Esophagus squamous epithelium (tissue), 4 donors: ENCODE measurements around the gene GXYLT1.

ENCODE experiments used
- CTCF ChIP-seq, 6 experiments: fragments of 450-650 bp in 4 of 6; fragments of 200-600 bp in 2 of 6; sonication (generic) in 2 of 6; IDR thresholded peaks; one replicate each; pipeline ENCODE4 v1.5.1; 2016 to 2019; ENCODE audit warnings: antibody characterized with exemption in 6 of 6, mild to moderate bottlenecking in 4 of 6, moderate library complexity in 4 of 6
- POLR2A ChIP-seq, 4 donors: fragments of 450-650 bp; IDR thresholded peaks; one replicate each; pipeline ENCODE4 v1.6.1; 2017; ENCODE audit warnings: antibody characterized with exemption in 4 of 4, mild to moderate bottlenecking in 4 of 4, moderate library complexity in 3 of 4

DNA sequence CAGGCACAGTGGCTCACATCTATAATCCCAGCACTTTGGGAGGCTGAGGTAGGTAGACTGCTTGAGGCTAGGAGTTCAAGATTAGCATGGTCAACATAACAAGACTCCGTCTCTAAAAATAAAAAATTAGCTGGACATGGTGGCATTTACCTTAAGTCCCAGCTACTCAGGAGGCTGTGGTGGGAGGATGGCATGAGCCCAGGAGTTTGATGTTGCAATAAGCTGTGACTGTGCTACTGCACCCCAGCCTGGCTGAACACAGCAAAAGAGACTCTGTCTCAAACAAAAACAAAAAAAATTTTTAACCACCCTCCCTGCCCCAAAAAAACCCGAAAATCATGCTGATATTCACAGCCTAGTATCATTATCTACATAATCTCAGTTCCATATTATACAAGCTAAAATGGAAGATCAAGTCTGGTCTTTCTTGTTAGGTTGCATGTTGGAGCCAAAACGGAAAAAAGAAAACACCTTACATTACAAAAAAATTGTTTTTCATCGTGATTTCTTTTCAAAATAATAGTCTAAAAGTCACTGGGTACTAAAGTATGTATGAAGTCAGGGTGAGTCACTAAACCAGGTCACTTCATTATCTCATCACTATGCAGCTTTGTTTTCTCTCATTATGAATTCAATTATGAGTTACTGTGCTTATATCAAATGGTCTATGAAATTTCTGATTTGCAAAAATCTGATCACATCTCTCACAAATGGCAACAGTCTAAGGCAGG lies 13.8 kb downstream of the GXYLT1 start:
- TF ChIP-seq CTCF (IDR thresholded peaks at IDR 0.05) (no peak), POLR2A (IDR thresholded peaks at IDR 0.05) (no peak)
